HG03066 (cell line): ENCODE measurements around the gene SMARCA4.
"Not testable (repeated sequence)": the region's sequence is repeated elsewhere in the genome, so short reads cannot be mapped to it uniquely, and the experiment has no call there.

Experiments used
- ATAC-seq: cut with Tn5 transposase; IDR thresholded peaks from one replicate; pipeline ENCODE4 v1.9.1; 2021; ENCODE audit warnings: low read depth; ENCODE audit not compliant: unreplicated experiment

SMARCA4 gene

GRCh38 chr19:11059511-11060358 is 98.9 kb downstream of the SMARCA4 start:
- ATAC-seq: no peak

DNA sequence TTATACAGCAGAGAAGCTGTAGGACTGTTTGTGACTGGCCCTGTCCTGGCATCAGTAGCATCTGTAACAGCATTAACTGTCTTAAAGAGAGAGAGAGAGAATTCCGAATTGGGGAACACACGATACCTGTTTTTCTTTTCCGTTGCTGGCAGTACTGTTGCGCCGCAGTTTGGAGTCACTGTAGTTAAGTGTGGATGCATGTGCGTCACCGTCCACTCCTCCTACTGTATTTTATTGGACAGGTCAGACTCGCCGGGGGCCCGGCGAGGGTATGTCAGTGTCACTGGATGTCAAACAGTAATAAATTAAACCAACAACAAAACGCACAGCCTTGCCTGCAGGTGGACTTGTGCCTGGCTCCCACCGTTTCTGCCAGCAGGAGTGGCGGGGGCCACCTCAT is 101.1 kb downstream of the SMARCA4 start:
- ATAC-seq: no peak

- ATAC-seq: no peak
Observed at GRCh38 chr19:11063434-11063833, 102.6 kb downstream of the SMARCA4 start.

DNA sequence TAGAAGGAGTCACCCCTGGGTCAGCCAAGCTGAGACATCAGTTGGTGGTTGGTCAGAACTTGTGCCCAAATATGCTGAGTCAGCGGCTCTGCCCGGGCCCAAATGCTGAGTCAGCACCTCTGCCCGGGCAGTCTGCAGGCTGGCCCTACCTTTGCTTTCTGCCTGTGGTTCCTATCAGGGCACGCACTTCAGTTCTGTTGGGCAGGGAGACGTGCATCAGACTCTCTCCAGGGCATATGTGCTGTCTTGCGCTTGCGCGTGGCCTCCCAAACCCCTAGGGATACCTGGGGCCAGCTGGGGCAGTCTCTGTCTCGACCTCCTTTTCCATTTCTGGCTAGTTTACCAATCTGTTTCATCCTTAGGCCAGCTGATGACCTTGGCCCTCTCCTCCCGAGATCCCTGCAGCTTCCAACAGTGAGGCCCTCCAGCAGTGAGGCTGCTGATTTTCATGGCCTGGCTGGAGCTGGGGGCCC is 104.0 kb downstream of the SMARCA4 start:
- ATAC-seq: no peak

GRCh38 chr19:11066326-11066725 is 105.5 kb downstream of the SMARCA4 start:
- ATAC-seq: no peak

- ATAC-seq: no peak
Observed at GRCh38 chr19:11067356-11068113, 106.7 kb downstream of the SMARCA4 start.

DNA sequence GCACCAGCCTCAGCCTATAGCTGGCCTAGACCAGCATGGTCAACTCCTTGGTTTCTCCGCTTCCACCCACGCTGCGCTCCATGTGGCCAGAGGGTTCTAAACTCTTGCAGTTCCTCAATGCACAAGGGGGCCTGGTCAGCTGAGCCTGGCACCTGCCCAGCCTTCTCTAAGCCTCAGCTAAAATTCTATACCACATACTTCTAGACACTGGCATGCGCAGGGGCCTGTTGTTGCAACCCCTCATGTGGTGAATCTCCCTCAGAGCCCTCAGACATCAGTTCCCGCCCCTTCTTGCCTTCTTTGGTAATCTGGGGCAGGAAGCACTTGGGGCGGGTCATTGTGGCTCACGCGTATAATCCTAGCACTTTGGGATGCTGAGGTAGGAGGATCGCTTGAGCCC is 108.7 kb downstream of the SMARCA4 start:
- ATAC-seq: no peak

DNA sequence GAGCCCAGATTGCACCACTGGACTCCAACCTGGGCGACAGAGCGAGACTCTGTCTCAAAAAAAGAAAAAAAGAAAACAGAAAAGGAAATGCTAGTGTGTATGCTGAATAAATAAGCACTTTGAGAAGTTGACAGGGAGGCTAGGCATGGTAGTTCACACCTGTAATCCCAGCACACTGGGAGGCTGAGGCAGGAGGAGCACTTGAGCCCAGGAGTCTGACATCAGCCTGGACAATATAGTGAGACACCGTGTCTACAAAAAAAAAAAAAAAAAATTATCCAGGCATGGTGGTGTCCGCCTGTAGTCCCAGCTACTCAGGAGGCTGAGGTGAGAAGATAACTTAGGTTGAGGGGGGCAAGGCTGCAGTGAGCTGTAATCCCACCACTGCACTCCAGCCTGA is 109.3 kb downstream of the SMARCA4 start:
- ATAC-seq: no peak

DNA sequence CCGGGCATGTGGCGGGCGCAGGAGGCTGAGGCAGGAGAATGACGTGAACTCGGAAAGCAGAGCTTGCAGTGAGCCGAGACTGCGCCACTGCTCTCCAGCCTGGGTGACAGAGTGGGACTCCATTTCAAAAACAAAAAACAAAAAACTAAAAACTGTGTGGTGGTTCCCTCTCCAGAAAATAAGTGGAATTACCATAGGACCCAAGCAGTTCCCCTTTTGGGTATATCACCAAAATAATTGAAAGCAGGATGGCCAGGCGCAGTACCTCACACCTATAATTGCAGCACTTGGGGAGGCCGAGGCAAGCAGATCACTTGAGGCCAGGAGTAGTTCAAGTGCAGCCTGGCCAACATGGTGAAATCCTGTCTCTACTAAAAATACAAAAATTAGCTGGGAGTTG is 112.7 kb downstream of the SMARCA4 start:
- no peak for ATAC-seq

DNA sequence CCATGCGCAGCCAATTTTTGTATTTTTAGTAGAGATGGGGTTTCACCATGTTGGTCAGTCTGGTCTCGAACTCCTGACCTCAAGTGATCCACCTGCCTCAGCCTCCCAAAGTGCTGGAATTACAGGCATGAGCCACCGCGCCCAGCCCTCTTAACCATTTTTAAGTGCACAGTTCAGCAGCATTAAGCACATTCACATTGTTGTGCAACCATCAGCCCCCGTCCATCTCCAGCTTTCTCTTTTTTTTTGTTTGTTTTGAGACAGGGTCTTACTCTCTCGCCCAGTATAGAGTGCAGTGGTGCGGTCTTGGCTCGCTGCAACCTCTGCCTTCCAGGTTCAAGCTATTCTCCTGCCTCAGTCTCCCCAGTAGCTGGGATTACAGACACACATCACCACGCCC is 116.0 kb downstream of the SMARCA4 start:
- not testable (repeated sequence) for ATAC-seq

GRCh38 chr19:11078893-11079292 is 118.1 kb downstream of the SMARCA4 start:
- no peak for ATAC-seq

DNA sequence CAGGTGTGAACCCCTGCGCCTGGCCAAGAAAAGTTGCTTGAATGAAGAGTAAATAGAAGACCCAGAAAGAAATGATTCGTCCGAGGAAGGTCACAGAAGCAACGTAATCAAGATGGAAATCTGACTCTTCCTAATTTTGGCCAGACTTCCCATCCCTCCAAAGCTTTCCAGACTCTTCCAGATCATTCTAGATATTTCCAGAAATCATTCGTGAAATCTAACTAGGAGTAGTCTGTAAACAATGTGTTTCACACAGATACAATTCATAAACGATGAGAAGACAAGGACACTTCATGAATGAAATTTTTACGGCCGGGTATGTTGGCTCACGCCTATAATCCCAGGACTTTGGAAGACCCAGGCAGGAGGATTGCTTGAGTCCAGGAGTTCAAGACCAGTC is 119.2 kb downstream of the SMARCA4 start:
- ATAC-seq: no peak

DNA sequence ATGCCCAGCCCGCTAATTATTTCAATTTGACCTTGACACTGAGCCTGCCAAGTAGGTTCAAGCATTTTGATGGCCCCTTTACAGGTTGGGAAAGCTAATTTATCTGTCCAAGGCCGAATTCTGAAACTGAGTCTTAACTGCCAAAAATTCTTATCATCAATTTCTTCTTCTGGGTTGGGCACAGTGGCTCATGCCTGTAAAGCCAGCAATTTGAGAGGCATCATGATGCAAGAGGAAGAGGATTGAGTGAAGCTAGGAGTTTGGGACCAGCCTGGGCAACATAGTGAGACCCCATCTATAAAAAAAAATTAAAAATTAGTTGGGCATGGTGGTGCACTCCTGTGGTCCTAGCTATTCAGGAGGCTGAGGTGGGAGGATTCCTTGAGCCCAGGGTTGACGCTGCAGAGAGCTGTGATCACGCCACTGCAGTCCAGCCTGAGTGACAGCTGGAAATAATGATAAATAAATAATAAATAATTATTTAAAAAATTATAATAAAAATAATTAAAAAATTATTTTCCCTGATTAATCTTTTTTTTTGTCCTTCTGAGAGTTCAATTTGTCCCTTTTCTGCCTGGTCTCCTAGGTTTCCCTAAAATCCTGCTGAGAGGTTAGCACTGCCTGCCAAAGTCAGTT is 127.2 kb downstream of the SMARCA4 start:
- no peak for ATAC-seq

- ATAC-seq: no peak
Observed at GRCh38 chr19:11088506-11089253, 127.8 kb downstream of the SMARCA4 start.

- ATAC-seq: no peak
Observed at GRCh38 chr19:11089254-11090013, 128.6 kb downstream of the SMARCA4 start, which contains the start of gene LDLR. Gene LDLR (plus strand): TSS chr19:11089463. CDS start chr19:11089549, 86 bp downstream.

DNA sequence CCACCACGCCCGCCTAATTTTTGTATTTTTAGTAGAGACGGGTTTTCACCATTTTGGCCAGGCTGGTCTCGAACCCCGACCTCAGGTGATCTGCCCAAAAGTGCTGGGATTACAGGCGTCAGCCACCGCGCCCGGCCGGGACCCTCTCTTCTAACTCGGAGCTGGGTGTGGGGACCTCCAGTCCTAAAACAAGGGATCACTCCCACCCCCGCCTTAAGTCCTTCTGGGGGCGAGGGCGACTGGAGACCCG is 129.1 kb downstream of the SMARCA4 start:
- not testable (repeated sequence) for ATAC-seq

- ATAC-seq: peak; percentile 71
Observed at GRCh38 chr19:11090264-11090996, 129.6 kb downstream of the SMARCA4 start.

DNA sequence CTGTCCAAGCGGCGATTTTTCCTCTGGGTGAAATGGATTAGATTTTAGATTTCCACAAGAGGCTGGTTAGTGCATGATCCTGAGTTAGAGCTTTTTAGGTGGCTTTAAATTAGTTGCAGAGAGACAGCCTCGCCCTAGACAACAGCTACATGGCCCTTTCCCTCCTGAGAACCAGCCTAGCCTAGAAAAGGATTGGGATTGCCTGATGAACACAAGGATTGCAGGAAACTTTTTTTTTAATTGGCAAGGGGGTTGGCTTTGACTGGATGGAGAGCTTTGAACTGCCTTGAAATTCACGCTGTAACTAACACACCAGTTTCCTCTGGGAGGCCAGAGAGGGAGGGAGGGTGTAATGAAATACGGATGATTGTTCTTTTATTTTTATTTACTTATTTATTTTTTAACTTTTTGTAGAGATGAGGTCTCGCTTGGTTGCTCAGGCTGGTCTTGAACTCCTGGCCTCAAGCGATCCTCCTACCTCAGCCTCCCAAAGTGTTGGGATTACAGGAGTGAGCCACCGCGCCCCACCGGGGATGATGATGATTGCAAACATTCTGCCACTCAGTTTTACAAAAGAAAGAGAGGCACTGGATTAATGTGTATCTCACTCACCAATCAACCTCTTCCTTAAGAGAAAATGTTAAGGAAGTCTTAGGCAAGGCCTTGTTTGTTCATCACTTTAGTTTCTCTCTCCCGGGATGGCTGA is 130.3 kb downstream of the SMARCA4 start:
- no peak for ATAC-seq

- ATAC-seq: no peak
Observed at GRCh38 chr19:11091703-11092153, 130.9 kb downstream of the SMARCA4 start.
